ENCODE data around the gene PBX2. TPM values are rescaled to one million over a fixed set of nuclear protein-coding genes. Genes with fewer than 3 reads are reported as not detected.

Gene PBX2
- total and polyA plus RNA-seq, 2 experiments from 2014 or later: 3.1 to 25.4 TPM

- 4 to 16% methylated on average over 5 to 20 of the region's 24 CpGs for WGBS, 2 experiments (ENCODE audit: low coverage in 1 of 2, low lambda C conversion rate in 2 of 2, missing lambda C conversion rate in 2 of 2)
- H3K27ac ChIP-seq: peak within 1 kb of the TSS; percentile 91
These were observed 37.9 kb downstream of the PBX2 start, which contains the start of gene PRRT1 for GRCh38 chr6:32151863-32152768. Gene PRRT1, minus strand, starts transcription at chr6:32151939. Its CDS starts 112 bp downstream, at chr6:32151827.

DNA sequence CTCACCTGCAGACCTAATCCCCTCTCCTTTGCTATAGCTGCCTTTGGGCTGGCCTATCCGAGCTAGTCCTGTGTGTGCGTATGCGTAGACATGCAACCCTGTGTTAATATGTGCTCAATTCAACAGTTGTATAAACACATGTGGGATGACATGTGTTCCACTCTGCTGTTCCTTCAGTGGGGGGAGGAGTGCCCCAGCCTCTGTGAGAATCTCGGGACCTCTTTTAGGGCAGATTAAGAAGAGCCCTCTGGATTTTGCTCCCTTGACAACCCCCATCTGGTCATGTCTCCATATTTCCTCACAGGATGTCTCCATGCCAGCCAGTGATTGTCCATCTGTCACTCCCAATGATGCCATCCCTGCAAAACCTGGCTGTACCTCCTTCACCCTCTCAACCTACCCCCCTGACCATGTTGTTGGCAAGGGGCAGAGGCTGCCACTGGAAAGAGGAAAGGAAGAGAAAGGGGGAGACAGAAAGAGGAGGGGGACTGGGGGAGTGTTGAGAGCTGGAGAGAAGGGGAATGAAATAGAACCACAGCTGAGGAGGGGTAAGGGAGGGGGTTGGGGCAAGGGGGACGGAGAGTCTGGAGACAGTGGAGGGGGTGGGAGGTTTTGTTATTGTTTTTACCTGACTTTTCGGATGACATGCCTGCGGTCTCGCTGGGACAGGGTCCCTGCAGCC, 38.7 kb downstream of the PBX2 start:
- in situ Hi-C loops (cut with MboI): no loop called here

More at GRCh38 chr6:32151863-32152768, 37.9 kb downstream of the PBX2 start, which contains the start of gene PRRT1:
- Histone ChIP-seq H3K4me1 (ENCODE audit: insufficient read depth) (peaks cover 20% of the 10 kb centered on the region), H3K9ac (peak within 1 kb of the TSS; percentile 91), H3K27me3 (replicated peaks; ENCODE audit: insufficient read depth) (no peaks in the 10 kb centered on the region), H2AFZ (peak within 1 kb of the TSS; percentile 97), H3K4me3 (peak within 1 kb of the TSS; percentile 94), H3K9me3 (ENCODE audit: low read depth) (no peaks in the 10 kb centered on the region), H3F3A (ENCODE audit: insufficient read depth) (peaks cover 9% of the 10 kb centered on the region; the same call in 1 of the 2 replicates), H3K36me3 (ENCODE audit: low read depth) (peaks cover 4% of the 10 kb centered on the region; the same call in 1 of the 2 replicates), H3K79me2 (ENCODE audit: insufficient read depth) (peaks cover 28% of the 10 kb centered on the region), H3K9me2 (ENCODE audit: insufficient read depth) (no peaks in the 10 kb centered on the region), H4K20me1 (ENCODE audit: insufficient read depth) (no peaks in the 10 kb centered on the region), H3K4me2 (ENCODE audit: unreplicated experiment) (peak within 1 kb of the TSS; percentile 93)
- no peak for TF ChIP-seq EZH2 (IDR thresholded peaks at IDR 0.05; ENCODE audit: insufficient read depth, poor library complexity, severe bottlenecking)
- no peak for TF ChIP-seq EZH2phosphoT487 (IDR thresholded peaks at IDR 0.05; ENCODE audit: insufficient read depth, low read depth)
- in situ Hi-C loops (cut with MboI): no loop called here
- DNase-seq: peak; percentile 45

DNA sequence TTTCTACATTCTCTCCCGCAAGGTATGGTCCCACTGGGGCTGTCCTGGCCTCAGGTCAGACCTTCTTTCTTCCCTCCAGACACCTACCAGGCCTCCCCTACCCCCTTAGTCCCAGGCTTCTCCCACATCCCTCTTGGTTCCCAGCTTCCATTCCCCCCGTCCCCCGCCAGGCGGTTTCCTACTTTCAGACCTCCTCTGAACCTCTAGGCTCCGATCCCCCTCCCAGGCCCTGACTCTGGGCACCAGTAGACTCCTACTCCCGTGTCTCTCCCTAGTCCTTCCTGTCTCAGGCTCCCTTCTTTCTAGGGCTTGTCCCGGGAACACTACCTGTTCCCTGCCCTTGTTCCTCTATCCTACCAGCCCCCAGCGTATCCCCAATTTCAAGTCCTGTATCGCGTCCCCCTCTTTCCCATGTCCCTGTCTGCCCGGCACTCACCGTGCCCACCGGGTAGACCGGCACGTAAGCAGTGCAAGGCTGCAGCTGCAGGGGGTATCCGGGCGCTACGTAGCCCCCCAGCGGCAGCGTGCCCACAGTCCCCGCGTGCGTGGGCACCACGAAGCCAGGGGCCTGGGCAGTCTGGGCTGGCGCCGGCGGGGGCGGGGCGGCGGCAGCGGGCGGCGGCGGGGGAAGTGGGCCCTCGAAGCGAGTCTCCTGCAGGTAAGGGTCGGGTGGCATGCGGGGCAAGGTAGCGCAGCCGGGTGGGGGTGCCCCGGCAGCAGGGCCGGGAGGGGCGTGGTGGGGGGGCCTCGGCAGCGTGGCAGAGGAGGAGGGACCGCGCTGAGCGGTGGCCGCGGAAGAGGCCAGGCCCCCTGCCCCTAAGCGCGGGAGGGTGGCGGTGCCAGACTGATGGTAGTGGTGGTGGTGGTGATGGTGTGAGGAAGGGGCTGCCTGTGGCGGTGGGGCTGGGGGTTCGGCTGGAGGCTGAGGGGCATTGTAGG, 39.8 kb downstream of the PBX2 start:
- H3K9me3 ChIP-seq (ENCODE audit: low read depth): no peaks in the 10 kb centered on the region
- peaks cover 12% of the 10 kb centered on the region for H3K79me2 ChIP-seq (ENCODE audit: insufficient read depth)
- in situ Hi-C loops (cut with MboI): no loop called here
- no peaks in the 10 kb centered on the region for H3K27me3 ChIP-seq (replicated peaks; ENCODE audit: insufficient read depth)
- no peak overlapping the region for H2AFZ ChIP-seq
- H3K36me3 ChIP-seq (ENCODE audit: low read depth): peaks cover 4% of the 10 kb centered on the region; the same call in 1 of the 2 replicates
- H3K9ac ChIP-seq: no peak overlapping the region
- no peaks in the 10 kb centered on the region for H4K20me1 ChIP-seq (ENCODE audit: insufficient read depth)
- WGBS, 2 experiments (ENCODE audit: low coverage in 1 of 2, low lambda C conversion rate in 2 of 2, missing lambda C conversion rate in 2 of 2): 82 to 91% methylated on average over 21 to 55 of the region's 55 CpGs
- no peak for TF ChIP-seq EZH2 (IDR thresholded peaks at IDR 0.05; ENCODE audit: insufficient read depth, poor library complexity, severe bottlenecking)
- no peak for TF ChIP-seq EZH2phosphoT487 (IDR thresholded peaks at IDR 0.05; ENCODE audit: insufficient read depth, low read depth)
- H3K4me3 ChIP-seq: no peak overlapping the region
- H3F3A ChIP-seq (ENCODE audit: insufficient read depth): peaks cover 9% of the 10 kb centered on the region; the same call in 1 of the 2 replicates
- no peak for DNase-seq
- no peaks in the 10 kb centered on the region for H3K9me2 ChIP-seq (ENCODE audit: insufficient read depth)
- peaks cover 18% of the 10 kb centered on the region for H3K4me1 ChIP-seq (ENCODE audit: insufficient read depth)
- H3K27ac ChIP-seq: no peak overlapping the region
- no peak overlapping the region for H3K4me2 ChIP-seq (ENCODE audit: unreplicated experiment)

More for the DNA sequence above, 38.7 kb downstream of the PBX2 start:
- peak overlapping the region; percentile 93 for H3K4me2 ChIP-seq (ENCODE audit: unreplicated experiment)
- peak overlapping the region; percentile 91 for H3K9ac ChIP-seq
- H3K4me3 ChIP-seq: peak overlapping the region; percentile 94
- no peak overlapping the region for H3K27ac ChIP-seq
- peaks cover 4% of the 10 kb centered on the region; the same call in 1 of the 2 replicates for H3K36me3 ChIP-seq (ENCODE audit: low read depth)
- WGBS, 2 experiments (ENCODE audit: low coverage in 1 of 2, low lambda C conversion rate in 2 of 2, missing lambda C conversion rate in 2 of 2): 34 to 66% methylated on average over 4 to 8 of the region's 8 CpGs
- H3F3A ChIP-seq (ENCODE audit: insufficient read depth): peaks cover 9% of the 10 kb centered on the region; the same call in 1 of the 2 replicates
- H3K9me2 ChIP-seq (ENCODE audit: insufficient read depth): no peaks in the 10 kb centered on the region
- no peak for TF ChIP-seq EZH2phosphoT487 (IDR thresholded peaks at IDR 0.05; ENCODE audit: insufficient read depth, low read depth)
- TF ChIP-seq EZH2 (IDR thresholded peaks at IDR 0.05; ENCODE audit: insufficient read depth, poor library complexity, severe bottlenecking): no peak
- no peaks in the 10 kb centered on the region for H3K9me3 ChIP-seq (ENCODE audit: low read depth)
- peak overlapping the region; percentile 30; the same call in 1 of the 2 replicates for H2AFZ ChIP-seq
- no peaks in the 10 kb centered on the region for H3K27me3 ChIP-seq (replicated peaks; ENCODE audit: insufficient read depth)
- H4K20me1 ChIP-seq (ENCODE audit: insufficient read depth): no peaks in the 10 kb centered on the region
- H3K79me2 ChIP-seq (ENCODE audit: insufficient read depth): peaks cover 22% of the 10 kb centered on the region
- H3K4me1 ChIP-seq (ENCODE audit: insufficient read depth): peaks cover 20% of the 10 kb centered on the region
- DNase-seq: peak; percentile 25
